ENCODE results near the gene CELF3. TPM values are rescaled to one million over a fixed set of nuclear protein-coding genes. Genes with fewer than 3 reads are reported as not detected.
"Not testable (repeated sequence)": the region's sequence is repeated elsewhere in the genome, so short reads cannot be mapped to it uniquely, and the experiment has no call there.

The CELF3 gene
- not detected in 2 replicates for total RNA-seq (2014; rRNA removed; shearing (Covaris generic))
- polyA plus RNA-seq (2014; cell fraction: nucleus; rRNA removed), result not detected in 2 replicates

GRCh38 chr1:151716771-151717631, at the start of gene CELF3:
CELF3 (minus strand) TSS chr1:151716803; CDS start chr1:151716020, 783 bp downstream.
- no peak for DNase-seq (ENCODE audit: extremely low read depth, low read depth)

GRCh38 chr1:151763990-151764389, 47.4 kb upstream of the CELF3 start:
- DNase-seq (ENCODE audit: extremely low read depth, low read depth), result no peak

GRCh38 chr1:151762941-151763921, 46.6 kb upstream of the CELF3 start, which contains the start of gene MRPL9:
MRPL9 (minus strand) TSS chr1:151763496; CDS start chr1:151763479, 17 bp downstream.
- DNase-seq (ENCODE audit: extremely low read depth, low read depth), result peak; percentile 73

GRCh38 chr1:151760597-151761385, 44.2 kb upstream of the CELF3 start:
- no peak for DNase-seq (ENCODE audit: extremely low read depth, low read depth)

- DNase-seq (ENCODE audit: extremely low read depth, low read depth), result no peak
Observed at GRCh38 chr1:151759241-151759640, 42.6 kb upstream of the CELF3 start.

- no peak for DNase-seq (ENCODE audit: extremely low read depth, low read depth)
Observed at GRCh38 chr1:151756291-151756690, 39.7 kb upstream of the CELF3 start.

- DNase-seq (ENCODE audit: extremely low read depth, low read depth), result no peak
Observed at GRCh38 chr1:151741516-151741915, 24.9 kb upstream of the CELF3 start.

GRCh38 chr1:151739590-151740355, 23.2 kb upstream of the CELF3 start:
- DNase-seq (ENCODE audit: extremely low read depth, low read depth), result no peak

GRCh38 chr1:151737479-151737878, 20.9 kb upstream of the CELF3 start:
- DNase-seq (ENCODE audit: extremely low read depth, low read depth), result no peak

GRCh38 chr1:151737026-151737425, 20.4 kb upstream of the CELF3 start:
- DNase-seq (ENCODE audit: extremely low read depth, low read depth), result no peak

GRCh38 chr1:151733995-151734394, 17.4 kb upstream of the CELF3 start:
- not testable (repeated sequence) for DNase-seq (ENCODE audit: extremely low read depth, low read depth)

- no peak for DNase-seq (ENCODE audit: extremely low read depth, low read depth)
Observed at GRCh38 chr1:151733126-151733525, 16.5 kb upstream of the CELF3 start.

GRCh38 chr1:151729966-151730291, 13.3 kb upstream of the CELF3 start:
- no peak for DNase-seq (ENCODE audit: extremely low read depth, low read depth)

- DNase-seq (ENCODE audit: extremely low read depth, low read depth), result no peak
Observed at GRCh38 chr1:151729157-151729965, 12.8 kb upstream of the CELF3 start.

GRCh38 chr1:151728151-151729054, 11.8 kb upstream of the CELF3 start:
- DNase-seq (ENCODE audit: extremely low read depth, low read depth), result no peak

GRCh38 chr1:151723726-151724370, 7.2 kb upstream of the CELF3 start:
- DNase-seq (ENCODE audit: extremely low read depth, low read depth), result no peak

GRCh38 chr1:151721788-151722510, 5.3 kb upstream of the CELF3 start:
- DNase-seq (ENCODE audit: extremely low read depth, low read depth), result no peak
